HG02884 (cell line): ENCODE measurements around the gene KLHDC1.
"Not testable (repeated sequence)": the region's sequence is repeated elsewhere in the genome, so short reads cannot be mapped to it uniquely, and the experiment has no call there.

Experiments used
- ATAC-seq: cut with Tn5 transposase; IDR thresholded peaks from one replicate; pipeline ENCODE4 v1.9.1; 2021; ENCODE audit warnings: mild to moderate bottlenecking, moderate library complexity; ENCODE audit not compliant: unreplicated experiment

Gene KLHDC1

GRCh38 chr14:49781040-49781439, 88.1 kb downstream of the KLHDC1 start:
- ATAC-seq, result not testable (repeated sequence)

GRCh38 chr14:49783394-49784014, 90.6 kb downstream of the KLHDC1 start:
- no peak for ATAC-seq

GRCh38 chr14:49786315-49786714, 93.4 kb downstream of the KLHDC1 start:
- no peak for ATAC-seq

- no peak for ATAC-seq
Observed at GRCh38 chr14:49792618-49793017, 99.7 kb downstream of the KLHDC1 start.

GRCh38 chr14:49796025-49796424, 103.1 kb downstream of the KLHDC1 start:
- no peak for ATAC-seq
